Measurements from ENCODE around the gene NANOS3. TPM values are rescaled to one million over a fixed set of nuclear protein-coding genes. Genes with fewer than 3 reads are reported as not detected.

Gene NANOS3
- total and polyA plus RNA-seq, 9 of the 15 experiments (the other 6 are each of a cell fraction or from before 2014, with no cell fraction given) = not detected

GRCh38 chr19:13847407-13848339 lies 29.3 kb upstream of the NANOS3 start (continued):
- TF ChIP-seq CGGBP1 (CRISPR knock-in tag; IDR thresholded peaks at IDR 0.05) (no peak), POLR2B (IDR thresholded peaks at IDR 0.05; ENCODE audit: low read depth, partially characterized antibody) (peak; percentile 68), FOXO4 (CRISPR knock-in tag; IDR thresholded peaks at IDR 0.05) (0 out of 2 replicates have a peak, but pooled peaks have one; percentile 9), VEZF1 (CRISPR knock-in tag; IDR thresholded peaks at IDR 0.05) (peak; percentile 83), ELF4 (CRISPR knock-in tag; IDR thresholded peaks at IDR 0.05) (no peak; the same call in 1 of the 2 replicates), E2F4 (CRISPR knock-in tag; IDR thresholded peaks at IDR 0.05; ENCODE audit: low read depth) (no peak), STAT6 (CRISPR knock-in tag; IDR thresholded peaks at IDR 0.05) (no peak), ZFP36 (IDR thresholded peaks at IDR 0.05; ENCODE audit: low read depth, low read length, partially characterized antibody) (peak; percentile 9), TAF7 (tag; IDR thresholded peaks at IDR 0.05) (0 out of 2 replicates have a peak, but pooled peaks have one; percentile 46), MECOM (CRISPR knock-in tag; IDR thresholded peaks at IDR 0.05) (no peak), PTTG1 (tag; IDR thresholded peaks at IDR 0.05; ENCODE audit: low read depth) (peak; percentile 27; the same call in 1 of the 2 replicates), CBFB (CRISPR knock-in tag; IDR thresholded peaks at IDR 0.05) (no peak), CBX3 (IDR thresholded peaks at IDR 0.05; ENCODE audit: borderline replicate concordance in 1 of 2, low read length in 2 of 2) (peak in 1 of 2 experiments; percentile 50; a peak in 1 of 3 replicates), GABPB2 (CRISPR knock-in tag; conservative IDR thresholded peaks at IDR 0.05) (no peak), RB1 (IDR thresholded peaks at IDR 0.05; ENCODE audit: low read depth) (peak; percentile 76), HNRNPLL (IDR thresholded peaks at IDR 0.05; ENCODE audit: low read depth, low read length, poor library complexity, severe bottlenecking) (peak; percentile 72), STAT5B (CRISPR knock-in tag; IDR thresholded peaks at IDR 0.05) (no peak), ZNF197 (CRISPR knock-in tag; IDR thresholded peaks at IDR 0.05; ENCODE audit: low read depth) (no peak), ATF4 (CRISPR knock-in tag; IDR thresholded peaks at IDR 0.05) (no peak)
